KMS-11 (cell line): ENCODE results near the gene KLHDC7B.
"Not testable (repeated sequence)": the region's sequence is repeated elsewhere in the genome, so short reads cannot be mapped to it uniquely, and the experiment has no call there.

Experiments
- H2AFZ ChIP-seq: fragments of 200-600 bp; sonication (generic); 2 replicates; pipeline ENCODE4 v1.6.1; 2016; ENCODE audit warnings: antibody characterized with exemption, mixed run types, low read depth
- H3K27ac ChIP-seq: fragments of 200-600 bp; sonication (generic); 2 replicates; pipeline ENCODE4 v1.6.1; 2016; ENCODE audit warnings: mild to moderate bottlenecking, mixed run types
- H3K27me3 ChIP-seq: fragments of 200-600 bp; sonication (generic); 2 replicates; pipeline ENCODE4 v1.6.1; 2017; ENCODE audit warnings: mild to moderate bottlenecking, low read depth, mixed run types, moderate library complexity; ENCODE audit not compliant: insufficient read depth
- H3K36me3 ChIP-seq: fragments of 200-600 bp; sonication (generic); 2 replicates; pipeline ENCODE4 v1.6.1; 2017; ENCODE audit warnings: mild to moderate bottlenecking, mixed run types; ENCODE audit not compliant: insufficient read depth
- H3K4me1 ChIP-seq: fragments of 200-600 bp; sonication (generic); 2 replicates; pipeline ENCODE4 v1.6.1; 2016; ENCODE audit warnings: mild to moderate bottlenecking, low read depth, mixed run types; ENCODE audit not compliant: poor library complexity, severe bottlenecking
- H3K4me2 ChIP-seq: fragments of 200-600 bp; sonication (generic); 2 replicates; pipeline ENCODE4 v1.7.0; 2016; ENCODE audit warnings: mild to moderate bottlenecking, mixed run types
- H3K4me3 ChIP-seq: fragments of 200-600 bp; sonication (generic); IDR thresholded peaks from 2 replicates; pipeline ENCODE4 v1.6.1; 2017; ENCODE audit warnings: low read depth, low read length, mixed read lengths; ENCODE audit not compliant: insufficient read depth
- H3K79me2 ChIP-seq: fragments of 200-600 bp; sonication (generic); 2 replicates; pipeline ENCODE4 v1.6.1; 2016; ENCODE audit warnings: low read depth, mixed run types; ENCODE audit not compliant: insufficient read depth
- H3K9ac ChIP-seq: fragments of 200-600 bp; sonication (generic); 2 replicates; pipeline ENCODE4 v1.6.1; 2016; ENCODE audit warnings: mild to moderate bottlenecking, mixed run types
- H4K20me1 ChIP-seq: fragments of 200-600 bp; sonication (generic); 2 replicates; pipeline ENCODE4 v1.6.1; 2016; ENCODE audit warnings: mild to moderate bottlenecking, mixed run types; ENCODE audit not compliant: insufficient read depth
- TF ChIP-seq, protein P1 (sequence below): fragments of 200-600 bp; sonication (generic); conservative IDR thresholded peaks from 2 replicates; pipeline ENCODE4 v1.6.1; 2017; ENCODE audit warnings: low read depth, mild to moderate bottlenecking, antibody characterized with exemption, low read length, moderate library complexity, mixed read lengths

Gene KLHDC7B

DNA sequence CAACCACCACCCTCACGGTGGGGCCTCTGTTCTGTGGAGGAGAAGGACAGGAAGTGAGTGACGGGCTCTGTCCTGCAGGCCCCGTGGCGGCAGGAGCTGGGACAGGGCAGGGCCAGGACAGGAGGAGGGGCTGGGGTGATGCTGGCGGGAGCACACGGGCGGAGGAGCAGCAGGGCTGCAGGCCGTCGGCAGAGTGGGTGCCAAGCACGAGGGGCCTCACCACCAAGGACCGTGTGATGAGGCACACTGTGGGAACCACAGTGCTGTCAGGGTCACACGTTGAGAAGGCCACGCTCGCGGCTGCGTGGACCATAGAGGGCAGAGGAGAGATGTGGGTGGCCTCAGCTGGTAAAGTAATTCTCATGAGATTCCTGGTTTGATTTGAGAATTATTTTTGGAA is 28.8 kb upstream of the KLHDC7B start:
- Histone ChIP-seq H3K27ac (no peak overlapping the region), H3K36me3 (no peaks in the 10 kb centered on the region), H3K9ac (no peak overlapping the region), H3K4me2 (no peak overlapping the region), H3K4me1 (peaks cover 2% of the 10 kb centered on the region), H4K20me1 (no peaks in the 10 kb centered on the region), H2AFZ (no peak overlapping the region), H3K27me3 (no peaks in the 10 kb centered on the region), H3K79me2 (peaks cover 30% of the 10 kb centered on the region), H3K4me3 (no peak overlapping the region)
- TF ChIP-seq, protein P1, sequence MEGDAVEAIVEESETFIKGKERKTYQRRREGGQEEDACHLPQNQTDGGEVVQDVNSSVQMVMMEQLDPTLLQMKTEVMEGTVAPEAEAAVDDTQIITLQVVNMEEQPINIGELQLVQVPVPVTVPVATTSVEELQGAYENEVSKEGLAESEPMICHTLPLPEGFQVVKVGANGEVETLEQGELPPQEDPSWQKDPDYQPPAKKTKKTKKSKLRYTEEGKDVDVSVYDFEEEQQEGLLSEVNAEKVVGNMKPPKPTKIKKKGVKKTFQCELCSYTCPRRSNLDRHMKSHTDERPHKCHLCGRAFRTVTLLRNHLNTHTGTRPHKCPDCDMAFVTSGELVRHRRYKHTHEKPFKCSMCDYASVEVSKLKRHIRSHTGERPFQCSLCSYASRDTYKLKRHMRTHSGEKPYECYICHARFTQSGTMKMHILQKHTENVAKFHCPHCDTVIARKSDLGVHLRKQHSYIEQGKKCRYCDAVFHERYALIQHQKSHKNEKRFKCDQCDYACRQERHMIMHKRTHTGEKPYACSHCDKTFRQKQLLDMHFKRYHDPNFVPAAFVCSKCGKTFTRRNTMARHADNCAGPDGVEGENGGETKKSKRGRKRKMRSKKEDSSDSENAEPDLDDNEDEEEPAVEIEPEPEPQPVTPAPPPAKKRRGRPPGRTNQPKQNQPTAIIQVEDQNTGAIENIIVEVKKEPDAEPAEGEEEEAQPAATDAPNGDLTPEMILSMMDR, result no peak

DNA sequence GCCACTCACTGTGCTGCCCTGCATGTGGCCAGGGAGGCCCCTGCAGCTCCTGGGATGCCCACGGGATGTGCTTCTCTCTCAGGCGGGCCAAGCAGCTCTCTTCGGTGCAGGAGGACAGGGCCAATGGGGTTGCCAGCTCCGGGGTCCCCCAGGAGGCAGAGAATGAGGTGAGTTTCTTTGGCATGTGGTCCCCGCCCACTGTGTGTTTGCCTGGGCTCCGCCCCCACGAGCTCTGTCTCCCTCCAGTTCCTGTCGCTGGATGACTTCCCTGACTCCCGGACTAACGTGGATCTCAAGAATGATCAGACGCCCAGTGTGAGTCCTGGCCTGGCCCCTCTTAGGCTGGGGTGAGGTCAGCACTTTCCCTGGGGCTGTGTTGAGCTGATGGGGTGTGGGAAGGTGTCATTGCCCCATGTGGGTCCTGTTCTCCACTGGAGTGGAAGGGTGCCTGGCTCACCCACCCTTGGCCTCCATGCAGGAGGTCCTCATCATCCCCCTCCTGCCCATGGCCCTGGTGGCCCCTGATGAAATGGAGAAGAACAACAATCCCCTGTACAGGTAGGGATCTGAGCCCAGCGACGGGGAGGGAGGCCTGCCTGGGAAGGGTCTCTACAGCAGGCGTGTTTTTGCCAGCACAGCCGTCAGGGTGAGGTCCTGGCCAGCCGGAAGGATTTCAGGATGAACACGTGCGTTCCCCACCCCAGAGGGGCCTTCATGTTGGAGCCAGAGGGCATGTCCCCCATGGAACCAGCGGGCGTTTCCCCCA is 28.0 kb upstream of the KLHDC7B start:
- H3K4me2 ChIP-seq, result no peak overlapping the region
- no peak overlapping the region for H3K9ac ChIP-seq
- no peaks in the 10 kb centered on the region for H3K36me3 ChIP-seq
- H3K27me3 ChIP-seq, result no peaks in the 10 kb centered on the region
- no peak overlapping the region for H3K4me3 ChIP-seq
- TF ChIP-seq, protein P1, result no peak
- H3K79me2 ChIP-seq, result peaks cover 23% of the 10 kb centered on the region
- H2AFZ ChIP-seq, result no peak overlapping the region
- no peak overlapping the region for H3K27ac ChIP-seq
- no peaks in the 10 kb centered on the region for H4K20me1 ChIP-seq
- H3K4me1 ChIP-seq, result no peaks in the 10 kb centered on the region

DNA sequence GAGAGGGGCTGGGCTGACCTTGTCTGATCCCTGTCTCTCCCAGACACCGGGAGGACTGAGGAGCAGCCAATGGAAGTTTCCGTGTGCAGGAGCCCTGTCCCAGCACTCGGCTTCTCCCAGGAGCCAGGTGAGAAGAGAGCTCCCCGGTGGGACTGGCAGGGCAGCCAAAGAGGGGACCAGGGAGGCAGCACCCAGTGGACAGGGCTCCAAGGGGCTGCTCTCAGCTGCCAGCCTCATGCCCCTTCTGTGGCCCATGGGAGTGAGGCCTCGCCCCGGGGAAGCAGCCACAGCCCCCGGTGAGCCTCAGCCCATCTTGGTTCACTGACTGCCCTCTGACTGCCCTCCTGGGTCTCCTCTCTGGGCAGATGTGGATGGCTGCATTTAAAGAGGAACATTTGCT is 27.1 kb upstream of the KLHDC7B start:
- H2AFZ ChIP-seq, result no peak overlapping the region
- H3K27me3 ChIP-seq, result no peaks in the 10 kb centered on the region
- H3K4me2 ChIP-seq, result no peak overlapping the region
- H3K79me2 ChIP-seq, result peaks cover 19% of the 10 kb centered on the region
- H3K36me3 ChIP-seq, result no peaks in the 10 kb centered on the region
- TF ChIP-seq, protein P1, result no peak
- H3K9ac ChIP-seq, result no peak overlapping the region
- H3K4me1 ChIP-seq, result no peaks in the 10 kb centered on the region
- H3K4me3 ChIP-seq, result no peak overlapping the region
- no peak overlapping the region for H3K27ac ChIP-seq
- no peaks in the 10 kb centered on the region for H4K20me1 ChIP-seq

DNA sequence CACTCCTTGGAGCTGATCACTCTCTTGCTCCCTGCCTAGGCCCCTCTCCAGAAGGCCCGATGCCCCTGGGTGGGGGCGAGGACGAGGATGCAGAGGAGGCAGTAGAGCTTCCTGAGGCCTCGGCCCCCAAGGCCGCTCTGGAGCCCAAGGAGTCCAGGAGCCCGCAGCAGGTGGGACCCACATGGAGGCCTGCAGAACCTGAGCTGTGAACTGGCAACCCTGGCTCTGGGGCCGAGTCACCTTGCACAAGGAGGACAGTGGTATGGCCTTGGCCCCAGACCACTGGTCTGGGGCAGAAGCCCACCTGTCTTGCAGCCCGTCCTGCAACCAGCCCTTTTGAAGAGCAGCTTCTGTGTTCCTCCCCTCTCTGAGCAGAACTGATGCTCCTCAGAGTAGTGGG is 26.5 kb upstream of the KLHDC7B start:
- Histone ChIP-seq H3K36me3 (no peaks in the 10 kb centered on the region), H4K20me1 (no peaks in the 10 kb centered on the region), H3K27me3 (no peaks in the 10 kb centered on the region), H3K4me1 (no peaks in the 10 kb centered on the region), H3K27ac (no peak overlapping the region), H3K4me2 (no peak overlapping the region), H3K9ac (no peak overlapping the region), H3K4me3 (no peak overlapping the region), H3K79me2 (peaks cover 16% of the 10 kb centered on the region; the same call in 1 of the 2 replicates), H2AFZ (no peak overlapping the region)
- TF ChIP-seq, protein P1, result no peak

DNA sequence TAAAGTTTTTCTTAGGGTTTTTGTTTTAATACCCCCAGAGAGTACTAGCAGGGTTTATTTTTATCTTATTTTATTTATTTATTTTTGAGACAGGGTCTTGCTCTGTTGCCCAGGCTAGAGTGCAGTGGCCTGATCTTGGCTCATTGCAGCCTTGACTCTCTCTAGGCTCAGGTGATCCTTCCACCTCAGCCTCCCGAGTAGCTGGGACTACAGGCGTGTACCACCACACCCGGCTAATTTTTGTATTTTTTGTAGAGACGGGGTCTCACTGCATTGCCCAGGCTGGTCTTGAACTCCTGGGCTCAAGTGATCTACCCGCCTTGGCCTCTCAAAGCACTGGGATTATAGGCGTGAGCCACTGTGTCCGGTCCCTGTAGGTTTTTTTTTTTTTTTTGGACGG is 25.5 kb upstream of the KLHDC7B start:
- H3K79me2 ChIP-seq, H3K36me3 ChIP-seq: not testable (repeated sequence)

More for the DNA sequence above, 25.5 kb upstream of the KLHDC7B start:
- not testable (repeated sequence) for H3K4me3 ChIP-seq, H3K27me3 ChIP-seq, H3K4me2 ChIP-seq, H3K9ac ChIP-seq, H3K4me1 ChIP-seq, H2AFZ ChIP-seq, H3K27ac ChIP-seq, H4K20me1 ChIP-seq
